ENCODE measurements around the gene CFTR. TPM values are rescaled to one million over a fixed set of nuclear protein-coding genes. Genes with fewer than 3 reads are reported as not detected.

CFTR gene
- total RNA-seq, 1 experiment from 2014 or later: 1.2 TPM

DNA sequence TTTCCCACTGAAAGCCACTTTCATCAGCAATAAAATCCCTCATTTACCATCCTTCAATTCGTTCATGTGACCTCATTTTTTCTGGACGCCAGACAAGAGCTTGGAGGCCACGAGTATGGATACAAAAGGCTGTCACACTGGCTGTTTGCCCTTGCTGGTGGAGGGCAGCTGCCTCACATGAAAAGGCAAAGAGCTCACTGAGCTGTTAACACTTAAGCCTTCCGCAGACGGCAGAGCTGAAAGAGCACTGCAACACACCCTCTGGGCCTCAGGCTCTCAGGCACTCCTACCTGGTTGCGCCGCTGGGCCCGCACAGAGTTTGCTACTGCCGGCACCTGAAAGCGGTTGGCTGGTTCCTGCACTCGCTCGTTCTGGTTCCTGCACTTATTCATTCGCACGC is 193.5 kb downstream of the CFTR start:
- Histone ChIP-seq H4K8ac (replicated peaks; ENCODE audit: insufficient read length, low read depth, low read length) (no peak overlapping the region), H3K4me2 (ENCODE audit: insufficient read depth, insufficient read length, low read length) (peak overlapping the region; percentile 51), H3T11ph (ENCODE audit: low read length) (no peak overlapping the region), H4K20me1 (ENCODE audit: control insufficient read depth, insufficient read depth, insufficient read length) (no peaks in the 10 kb centered on the region), H2BK20ac (ENCODE audit: low read depth, low read length, poor library complexity, severe bottlenecking) (no peak overlapping the region), H3K27ac (ENCODE audit: insufficient read length, low read depth, low read length) (no peak overlapping the region), H3K23me2 (ENCODE audit: insufficient read length, low read depth, low read length, poor library complexity, severe bottlenecking) (no peaks in the 10 kb centered on the region), H2AFZ (ENCODE audit: low read length) (no peak overlapping the region), H3K4me1 (ENCODE audit: insufficient read depth, low read length) (peaks cover 7% of the 10 kb centered on the region; the same call in 1 of the 2 replicates), H3K79me1 (ENCODE audit: insufficient read depth, low read depth, low read length, poor library complexity, severe bottlenecking) (no peaks in the 10 kb centered on the region), H3K56ac (ENCODE audit: insufficient read length, low read depth, low read length) (no peak overlapping the region), H3K18ac (ENCODE audit: insufficient read length, low read depth, low read length) (no peak overlapping the region), H2BK120ac (ENCODE audit: low read depth, low read length, poor library complexity, severe bottlenecking) (no peak overlapping the region), H4K5ac (ENCODE audit: insufficient read length, low read depth, low read length) (no peak overlapping the region), H2BK15ac (ENCODE audit: low read depth, low read length) (no peak overlapping the region), H3K4ac (ENCODE audit: low read depth, low read length) (no peak overlapping the region), H2BK5ac (ENCODE audit: insufficient read length, low read length) (no peak overlapping the region), H3K9me3 (ENCODE audit: control insufficient read depth, low read depth, low read length) (no peaks in the 10 kb centered on the region), H2AK5ac (ENCODE audit: insufficient read length, low read length) (no peak overlapping the region), H3K27me3 (ENCODE audit: insufficient read depth, low read length) (no peaks in the 10 kb centered on the region), H3K14ac (ENCODE audit: insufficient read depth, low read length) (no peak overlapping the region), H3K79me2 (ENCODE audit: insufficient read depth, low read length) (no peaks in the 10 kb centered on the region), H4K91ac (ENCODE audit: insufficient read length, low read depth, low read length) (no peak overlapping the region), H3K23ac (ENCODE audit: insufficient read length, low read depth, low read length) (no peak overlapping the region), H3K9ac (ENCODE audit: extremely low read depth, insufficient read length, low read length) (peak overlapping the region; percentile 3), H2BK12ac (ENCODE audit: insufficient read length, low read depth, low read length) (no peak overlapping the region)
- peak; percentile 78 for DNase-seq
- H3K4me1 Mint-ChIP-seq: peaks cover 62 to 64% of the 10 kb centered on the region in 2 experiments
- peaks cover 0 to 3% of the 10 kb centered on the region in 2 experiments; a peak in 1 of 5 replicates for H3K9me3 Mint-ChIP-seq
- H3K36me3 Mint-ChIP-seq (ENCODE audit: insufficient read depth in 1 of 3, low read depth in 3 of 3): peaks cover 0 to 6% (median 0%) of the 10 kb centered on the region in 3 experiments; a peak in 2 of 7 replicates
- no CpG with 5 or more reads among the region's 14 CpGs for WGBS (ENCODE audit: extremely low coverage, insufficient read length, low lambda C conversion rate)
- TF ChIP-seq, protein P1, sequence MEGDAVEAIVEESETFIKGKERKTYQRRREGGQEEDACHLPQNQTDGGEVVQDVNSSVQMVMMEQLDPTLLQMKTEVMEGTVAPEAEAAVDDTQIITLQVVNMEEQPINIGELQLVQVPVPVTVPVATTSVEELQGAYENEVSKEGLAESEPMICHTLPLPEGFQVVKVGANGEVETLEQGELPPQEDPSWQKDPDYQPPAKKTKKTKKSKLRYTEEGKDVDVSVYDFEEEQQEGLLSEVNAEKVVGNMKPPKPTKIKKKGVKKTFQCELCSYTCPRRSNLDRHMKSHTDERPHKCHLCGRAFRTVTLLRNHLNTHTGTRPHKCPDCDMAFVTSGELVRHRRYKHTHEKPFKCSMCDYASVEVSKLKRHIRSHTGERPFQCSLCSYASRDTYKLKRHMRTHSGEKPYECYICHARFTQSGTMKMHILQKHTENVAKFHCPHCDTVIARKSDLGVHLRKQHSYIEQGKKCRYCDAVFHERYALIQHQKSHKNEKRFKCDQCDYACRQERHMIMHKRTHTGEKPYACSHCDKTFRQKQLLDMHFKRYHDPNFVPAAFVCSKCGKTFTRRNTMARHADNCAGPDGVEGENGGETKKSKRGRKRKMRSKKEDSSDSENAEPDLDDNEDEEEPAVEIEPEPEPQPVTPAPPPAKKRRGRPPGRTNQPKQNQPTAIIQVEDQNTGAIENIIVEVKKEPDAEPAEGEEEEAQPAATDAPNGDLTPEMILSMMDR (conservative IDR thresholded peaks at IDR 0.05): no peak
- peak overlapping the region; percentile 63 to 97 (median 93) for H3K27ac Mint-ChIP-seq
- peak overlapping the region; percentile 51 to 73 for H3K4me3 Mint-ChIP-seq
- H3K27me3 Mint-ChIP-seq (ENCODE audit: low read depth): no peaks in the 10 kb centered on the region
